Measurements from ENCODE around the gene SLIT1.

SLIT1 gene

DNA sequence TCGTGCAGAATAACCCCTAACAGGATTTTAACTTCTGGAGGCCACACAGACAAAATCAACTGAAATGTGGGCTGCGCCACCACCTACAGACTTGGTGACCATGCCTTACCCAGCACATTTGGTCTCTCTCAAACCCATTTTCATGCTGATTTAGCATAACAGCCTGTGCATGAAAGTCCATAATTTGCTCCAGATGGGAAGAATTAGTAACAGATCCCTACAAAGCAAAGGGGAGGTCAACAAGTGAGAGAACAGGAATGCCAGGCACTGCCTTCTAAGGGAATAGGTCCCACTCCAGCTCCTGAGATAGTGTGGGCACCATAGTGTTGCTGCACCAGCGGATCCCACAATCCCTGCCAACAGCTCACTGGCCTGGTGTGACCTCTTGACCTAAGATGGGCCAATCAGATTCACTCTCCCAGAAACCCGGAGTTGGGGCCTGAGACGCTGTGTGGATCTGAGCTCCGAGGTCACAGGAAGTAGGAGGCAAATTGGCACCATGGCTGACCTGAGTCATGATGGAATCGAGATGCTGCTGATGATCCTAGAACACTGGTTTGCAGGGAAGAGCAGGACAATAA is 32.4 kb downstream of the SLIT1 start:
- Histone ChIP-seq H3K9me3 (ENCODE audit: severe bottlenecking) (no peaks in the 10 kb centered on the region), H3K4me3 (ENCODE audit: low read depth, low read length) (no peak overlapping the region), H3K36me3 (peaks cover 10% of the 10 kb centered on the region), H3K27me3 (ENCODE audit: insufficient read depth, low read depth, severe bottlenecking) (no peaks in the 10 kb centered on the region), H3K27ac (no peak overlapping the region)
- no peak for DNase-seq
- TF ChIP-seq, protein P1, sequence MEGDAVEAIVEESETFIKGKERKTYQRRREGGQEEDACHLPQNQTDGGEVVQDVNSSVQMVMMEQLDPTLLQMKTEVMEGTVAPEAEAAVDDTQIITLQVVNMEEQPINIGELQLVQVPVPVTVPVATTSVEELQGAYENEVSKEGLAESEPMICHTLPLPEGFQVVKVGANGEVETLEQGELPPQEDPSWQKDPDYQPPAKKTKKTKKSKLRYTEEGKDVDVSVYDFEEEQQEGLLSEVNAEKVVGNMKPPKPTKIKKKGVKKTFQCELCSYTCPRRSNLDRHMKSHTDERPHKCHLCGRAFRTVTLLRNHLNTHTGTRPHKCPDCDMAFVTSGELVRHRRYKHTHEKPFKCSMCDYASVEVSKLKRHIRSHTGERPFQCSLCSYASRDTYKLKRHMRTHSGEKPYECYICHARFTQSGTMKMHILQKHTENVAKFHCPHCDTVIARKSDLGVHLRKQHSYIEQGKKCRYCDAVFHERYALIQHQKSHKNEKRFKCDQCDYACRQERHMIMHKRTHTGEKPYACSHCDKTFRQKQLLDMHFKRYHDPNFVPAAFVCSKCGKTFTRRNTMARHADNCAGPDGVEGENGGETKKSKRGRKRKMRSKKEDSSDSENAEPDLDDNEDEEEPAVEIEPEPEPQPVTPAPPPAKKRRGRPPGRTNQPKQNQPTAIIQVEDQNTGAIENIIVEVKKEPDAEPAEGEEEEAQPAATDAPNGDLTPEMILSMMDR (IDR thresholded peaks at IDR 0.05; ENCODE audit: low read depth, low read length): no peak

DNA sequence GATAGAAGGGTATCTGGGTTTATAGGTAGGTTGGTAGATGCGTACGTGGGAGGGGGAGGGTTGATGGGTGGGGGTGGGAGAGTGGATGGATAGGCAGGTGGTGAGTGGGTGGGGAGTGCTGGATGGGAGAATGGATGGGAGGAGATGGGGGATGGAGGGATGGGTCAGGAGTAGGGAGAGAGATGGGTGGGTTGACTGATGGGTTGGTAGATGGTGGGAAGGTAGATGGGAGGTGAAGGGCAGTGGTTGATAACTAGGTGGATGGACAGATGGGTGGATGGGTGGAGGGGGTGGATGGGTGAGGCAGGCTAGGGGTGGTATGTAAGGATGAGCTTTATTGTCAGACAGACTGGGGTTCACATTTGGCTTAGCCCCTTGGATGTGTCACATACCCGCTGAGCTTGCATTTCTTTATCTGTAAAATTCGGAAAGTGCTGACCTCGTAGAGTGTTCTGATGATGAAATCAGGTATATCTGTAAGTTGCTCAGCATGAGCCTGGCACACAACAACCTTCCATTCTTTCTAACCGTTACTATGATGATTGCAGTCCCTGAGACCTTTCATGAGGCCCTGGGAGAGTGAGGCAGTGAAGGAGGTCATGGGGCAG is 34.3 kb downstream of the SLIT1 start:
- H3K36me3 ChIP-seq: peaks cover 10% of the 10 kb centered on the region
- H3K9me3 ChIP-seq (ENCODE audit: severe bottlenecking): no peaks in the 10 kb centered on the region
- H3K4me3 ChIP-seq (ENCODE audit: low read depth, low read length): no peak overlapping the region
- H3K27me3 ChIP-seq (ENCODE audit: insufficient read depth, low read depth, severe bottlenecking): no peaks in the 10 kb centered on the region
- TF ChIP-seq, protein P1 (IDR thresholded peaks at IDR 0.05; ENCODE audit: low read depth, low read length): no peak
- DNase-seq: no peak
- no peak overlapping the region for H3K27ac ChIP-seq

DNA sequence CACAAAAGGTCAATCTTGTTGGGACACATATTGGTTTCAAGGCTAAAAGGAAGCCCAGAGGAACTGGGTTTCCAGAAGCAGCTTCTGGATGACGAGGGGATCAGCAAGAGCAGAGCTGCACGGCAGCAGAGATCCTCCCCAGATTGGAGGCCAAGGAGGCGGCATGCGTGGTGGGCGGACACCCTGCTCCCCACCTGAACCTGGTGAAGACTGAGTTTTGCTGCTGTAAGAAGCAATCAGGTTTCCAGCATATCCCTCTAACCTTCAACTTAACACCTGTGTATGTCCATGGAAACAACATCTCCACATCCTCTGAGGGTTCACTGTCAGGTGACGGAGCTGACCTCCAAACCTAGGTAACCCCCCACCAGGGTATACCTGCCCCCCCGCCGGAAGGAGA is 35.1 kb downstream of the SLIT1 start:
- H3K27ac ChIP-seq: no peak overlapping the region
- no peaks in the 10 kb centered on the region for H3K9me3 ChIP-seq (ENCODE audit: severe bottlenecking)
- TF ChIP-seq, protein P1 (IDR thresholded peaks at IDR 0.05; ENCODE audit: low read depth, low read length): no peak
- peaks cover 7% of the 10 kb centered on the region for H3K36me3 ChIP-seq
- no peaks in the 10 kb centered on the region for H3K27me3 ChIP-seq (ENCODE audit: insufficient read depth, low read depth, severe bottlenecking)
- no peak overlapping the region for H3K4me3 ChIP-seq (ENCODE audit: low read depth, low read length)
- DNase-seq: no peak

DNA sequence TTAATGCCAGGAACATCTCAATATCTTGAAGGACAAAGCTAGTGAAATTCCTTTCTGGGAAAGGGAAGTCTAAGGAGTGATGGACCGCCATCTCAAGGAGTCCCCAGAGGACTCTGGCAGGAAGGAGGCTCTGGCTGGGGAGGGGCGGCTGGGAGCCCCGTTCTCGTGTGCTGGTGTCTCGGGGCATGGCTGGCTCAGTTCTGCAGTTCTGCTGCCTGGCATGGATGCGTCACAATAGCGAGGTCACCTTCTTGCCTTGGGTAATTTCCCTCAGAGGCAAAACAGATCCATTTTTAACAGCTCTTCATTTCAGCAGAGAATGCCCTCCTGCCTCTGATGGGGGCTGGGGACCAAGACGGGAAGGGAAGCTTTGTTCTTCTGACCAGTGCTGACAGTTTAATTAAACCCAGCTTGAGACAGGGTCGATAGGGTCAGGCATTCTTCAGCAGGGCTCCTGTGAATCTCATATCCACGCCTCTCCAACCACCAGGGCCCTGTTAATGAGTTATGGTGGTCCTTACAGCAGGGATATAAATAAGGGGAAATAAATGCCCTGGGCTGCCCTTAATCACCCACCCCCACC is 35.7 kb downstream of the SLIT1 start:
- Histone ChIP-seq H3K4me3 (ENCODE audit: low read depth, low read length) (no peak overlapping the region), H3K27me3 (ENCODE audit: insufficient read depth, low read depth, severe bottlenecking) (no peaks in the 10 kb centered on the region), H3K9me3 (ENCODE audit: severe bottlenecking) (no peaks in the 10 kb centered on the region), H3K36me3 (peaks cover 7% of the 10 kb centered on the region), H3K27ac (peak overlapping the region; percentile 15)
- no peak for DNase-seq
- TF ChIP-seq, protein P1 (IDR thresholded peaks at IDR 0.05; ENCODE audit: low read depth, low read length): no peak

DNA sequence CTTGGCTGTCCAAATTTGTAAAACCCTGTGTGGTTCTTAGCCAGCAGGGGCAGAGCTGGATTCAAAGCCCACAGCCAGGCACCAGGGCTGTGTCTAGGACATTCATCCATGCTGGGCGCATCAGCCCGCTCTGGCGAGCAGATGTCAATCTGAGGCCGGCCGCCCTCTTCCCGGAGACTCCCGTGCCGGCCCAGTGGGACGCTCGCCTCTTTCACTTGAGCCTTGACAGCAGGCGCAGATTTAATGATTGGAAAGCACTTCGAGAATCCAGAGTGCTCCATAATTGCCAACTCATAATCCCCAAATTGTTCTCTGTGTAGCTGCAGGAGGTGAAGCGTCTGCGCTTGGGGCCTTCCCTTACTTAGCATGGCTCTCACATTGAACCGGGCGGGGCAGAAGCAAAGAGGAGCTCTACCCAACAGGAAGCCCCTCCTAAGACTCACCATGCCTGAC is 36.7 kb downstream of the SLIT1 start:
- Histone ChIP-seq H3K4me3 (ENCODE audit: low read depth, low read length) (no peak overlapping the region), H3K36me3 (peaks cover 7% of the 10 kb centered on the region), H3K27ac (peak overlapping the region; percentile 39), H3K27me3 (ENCODE audit: insufficient read depth, low read depth, severe bottlenecking) (no peaks in the 10 kb centered on the region), H3K9me3 (ENCODE audit: severe bottlenecking) (no peaks in the 10 kb centered on the region)
- TF ChIP-seq, protein P1 (IDR thresholded peaks at IDR 0.05; ENCODE audit: low read depth, low read length): no peak
- DNase-seq: peak; percentile 78

Measured in WERI-Rb-1 (cell line).